ENCODE measurements around the gene E2F3.

The E2F3 gene

GRCh38 chr6:20538131-20538662 lies 136.5 kb downstream of the E2F3 start:
- no peak for DNase-seq

- no peak for DNase-seq
These were observed 137.2 kb downstream of the E2F3 start for GRCh38 chr6:20538907-20539306.

GRCh38 chr6:20539387-20539786 lies 137.7 kb downstream of the E2F3 start:
- no peak for DNase-seq

- no peak for DNase-seq
These were observed 139.0 kb downstream of the E2F3 start for GRCh38 chr6:20540683-20541082.

- DNase-seq = no peak
These were observed 139.7 kb downstream of the E2F3 start for GRCh38 chr6:20541382-20541781.

GRCh38 chr6:20542927-20543602 lies 141.4 kb downstream of the E2F3 start:
- DNase-seq = no peak
